Left ventricle myocardium inferior (tissue), 1 donor: ENCODE measurements around the gene POMGNT2. TPM values are rescaled to one million over a fixed set of nuclear protein-coding genes. Genes with fewer than 3 reads are reported as not detected.

Experiments used
- DNase-seq: peaks from one replicate; pipeline ENCODE4 v3.0.0-alpha.2; 2020
- H3K27ac ChIP-seq: fragments of 200-600 bp; replicated peaks from 2 replicates; pipeline ENCODE4 v1.8.0; 2021
- H3K27me3 ChIP-seq: fragments of 200-600 bp; 2 replicates; pipeline ENCODE4 v1.8.0; 2021; ENCODE audit warnings: low read depth
- H3K36me3 ChIP-seq: fragments of 200-600 bp; 2 replicates; pipeline ENCODE4 v1.8.0; 2021
- H3K4me1 ChIP-seq: fragments of 200-600 bp; 2 replicates; pipeline ENCODE4 v1.8.0; 2021
- H3K4me3 ChIP-seq: fragments of 200-600 bp; 2 replicates; pipeline ENCODE4 v1.8.0; 2021; ENCODE audit warnings: mild to moderate bottlenecking, moderate library complexity
- H3K9me3 ChIP-seq: fragments of 200-600 bp; replicated peaks from 2 replicates; pipeline ENCODE4 v1.8.0; 2021
- CTCF ChIP-seq: fragments of 200-600 bp; IDR thresholded peaks from 2 replicates; pipeline ENCODE4 v1.8.0; 2021; ENCODE audit warnings: antibody characterized with exemption, mild to moderate bottlenecking, borderline replicate concordance
- intact Hi-C: fragments of 100-400 bp; cut with micrococcal nuclease; formaldehyde crosslinking; loops from one replicate; pipeline ENCODE4 v1.11.0; 2022
- total RNA-seq: library from RNA; stranded (reverse); fragmentation: NEBNext Ultra II Directional; extraction: Animal tissue kit (Norgen Biotek cat#: 25700); gene quantifications from one replicate; pipeline ENCODE4 v1.2.1, GENCODE V29; 2021
- donor health status: DM: no; HTN: yes; CAD: no; lungs with severe emphysema.

POMGNT2 gene
- total RNA-seq, 1 donor from 2014 or later, result 21.7 TPM

- peaks cover 42% of the 10 kb centered on the region for H3K36me3 ChIP-seq
- H3K4me3 ChIP-seq, result no peak overlapping the region
- no peak overlapping the region for H3K27ac ChIP-seq
- no peak for TF ChIP-seq CTCF
- intact Hi-C loops, result no loop called here
- DNase-seq, result no peak
- no peaks in the 10 kb centered on the region for H3K27me3 ChIP-seq
- no peaks in the 10 kb centered on the region for H3K4me1 ChIP-seq
- no peaks in the 10 kb centered on the region for H3K9me3 ChIP-seq
Observed at GRCh38 chr3:43079536-43080332, 26.1 kb downstream of the POMGNT2 start.

- no peak for TF ChIP-seq CTCF
- Histone ChIP-seq H3K27me3 (no peaks in the 10 kb centered on the region), H3K4me1 (no peaks in the 10 kb centered on the region), H3K4me3 (no peak overlapping the region), H3K27ac (no peak overlapping the region), H3K9me3 (no peaks in the 10 kb centered on the region), H3K36me3 (peaks cover 41% of the 10 kb centered on the region)
- DNase-seq, result no peak
- intact Hi-C loops, result no loop called here
Observed at GRCh38 chr3:43077707-43078106, 28.2 kb downstream of the POMGNT2 start.

DNA sequence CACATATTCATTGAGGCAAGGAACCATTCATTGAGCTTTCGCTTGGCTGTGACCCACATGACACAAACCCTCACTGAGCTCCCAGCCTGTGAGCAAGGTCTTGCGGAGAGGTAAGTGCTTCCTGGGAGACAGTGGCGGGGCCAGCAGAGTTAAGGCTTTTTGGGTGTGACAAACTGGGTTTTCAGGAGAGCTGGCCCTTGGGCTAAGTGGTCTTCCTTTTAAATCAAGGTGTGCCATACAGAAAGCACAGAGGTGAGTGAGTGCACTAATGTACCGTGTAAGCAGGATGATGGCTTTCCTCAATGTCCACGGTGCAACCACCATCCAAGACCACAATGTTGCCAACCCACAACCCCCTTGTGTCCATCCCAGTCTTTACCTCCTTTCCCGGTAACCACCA is 28.6 kb downstream of the POMGNT2 start:
- intact Hi-C loops, result no loop called here
- peaks cover 36% of the 10 kb centered on the region for H3K36me3 ChIP-seq
- no peaks in the 10 kb centered on the region for H3K4me1 ChIP-seq
- no peak overlapping the region for H3K4me3 ChIP-seq
- DNase-seq, result no peak
- H3K9me3 ChIP-seq, result no peaks in the 10 kb centered on the region
- H3K27ac ChIP-seq, result no peak overlapping the region
- H3K27me3 ChIP-seq, result no peaks in the 10 kb centered on the region
- no peak for TF ChIP-seq CTCF

DNA sequence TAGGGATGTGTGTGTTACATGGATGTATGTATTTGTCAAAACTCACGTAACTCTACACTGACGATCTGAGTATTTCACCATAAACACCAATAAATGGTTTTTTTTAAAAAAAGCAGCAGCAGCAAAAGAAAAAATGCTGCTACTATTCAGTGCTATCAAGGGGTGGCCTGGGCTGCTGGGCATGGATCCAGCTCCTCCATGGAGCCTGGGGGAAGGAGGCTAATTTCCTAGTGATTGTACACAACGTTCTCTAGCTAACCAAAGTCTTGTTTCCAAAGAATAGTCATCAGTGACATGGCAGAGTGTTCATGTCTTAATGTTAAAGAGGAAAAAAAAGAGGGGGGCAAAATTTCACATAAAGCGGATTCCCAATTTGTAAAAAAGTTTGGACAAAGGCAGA is 29.0 kb downstream of the POMGNT2 start:
- no peaks in the 10 kb centered on the region for H3K4me1 ChIP-seq
- intact Hi-C loops, result no loop called here
- no peak for DNase-seq
- peaks cover 34% of the 10 kb centered on the region for H3K36me3 ChIP-seq
- H3K27ac ChIP-seq, result no peak overlapping the region
- no peak for TF ChIP-seq CTCF
- H3K4me3 ChIP-seq, result no peak overlapping the region
- H3K9me3 ChIP-seq, result no peaks in the 10 kb centered on the region
- H3K27me3 ChIP-seq, result no peaks in the 10 kb centered on the region

- no peak for TF ChIP-seq CTCF
- DNase-seq, result no peak
- Histone ChIP-seq H3K36me3 (peaks cover 29% of the 10 kb centered on the region), H3K27me3 (no peaks in the 10 kb centered on the region), H3K27ac (no peak overlapping the region), H3K4me3 (no peak overlapping the region), H3K9me3 (no peaks in the 10 kb centered on the region), H3K4me1 (no peaks in the 10 kb centered on the region)
- intact Hi-C loops, result no loop called here
Observed at GRCh38 chr3:43075904-43076661, 29.8 kb downstream of the POMGNT2 start.
